Measurements from ENCODE around the gene PTPRD. TPM values are rescaled to one million over a fixed set of nuclear protein-coding genes. Genes with fewer than 3 reads are reported as not detected.

The PTPRD gene
- total and polyA plus RNA-seq, 5 donors from 2014 or later, result 0.47 TPM; not detected in 4

- no peak overlapping the region for H3K4me3 ChIP-seq (ENCODE audit: low read depth, low read length)
- H3K4me1 ChIP-seq (ENCODE audit: control insufficient read depth, insufficient read depth, low read length, poor library complexity, severe bottlenecking), result no peaks in the 10 kb centered on the region
- Mint-ChIP-seq H3K36me3 (no peaks in the 10 kb centered on the region), H3K27ac (no peak overlapping the region), H3K4me1 (no peaks in the 10 kb centered on the region), H3K4me3 (no peak overlapping the region), H3K9me3 (peaks cover 0 to 9% (median 3%) of the 10 kb centered on the region in 7 donors), H3K27me3 (no peaks in the 10 kb centered on the region)
- no peak for ATAC-seq (ENCODE audit: low read depth in 2 of 2)
- no peak overlapping the region for H3K27ac ChIP-seq (ENCODE audit: insufficient read depth, low read length, poor library complexity, severe bottlenecking)
- no peaks in the 10 kb centered on the region for H3K27me3 ChIP-seq (ENCODE audit: control insufficient read depth, insufficient read depth, low read length)
- H3K9me3 ChIP-seq (ENCODE audit: control insufficient read depth in 2 of 2, low read length in 2 of 2), result no peaks in the 10 kb centered on the region
- H3K36me3 ChIP-seq (ENCODE audit: control insufficient read depth, insufficient read depth, low read length), result no peaks in the 10 kb centered on the region
- DNase-seq, result no peak
These were observed 860.8 kb downstream of the PTPRD start for GRCh38 chr9:9751996-9752395.

DNA sequence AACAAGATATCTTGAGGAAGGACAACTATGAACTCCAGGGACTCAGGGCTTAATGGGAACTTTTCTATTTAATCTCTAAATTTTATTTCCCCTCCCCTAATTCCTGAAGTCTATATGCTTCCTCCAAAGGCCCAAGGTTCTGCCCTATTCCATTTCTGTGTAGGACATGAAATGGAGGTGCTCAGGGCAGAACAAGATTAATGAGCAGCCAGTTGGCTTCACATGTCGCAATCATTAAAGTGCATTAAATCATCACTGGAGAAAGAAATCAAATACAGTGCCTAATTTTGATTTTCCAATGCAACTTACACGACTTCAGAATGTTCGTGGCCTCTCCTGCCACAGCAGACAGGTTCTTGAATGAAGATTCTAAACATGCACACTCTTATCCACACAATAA lies 862.1 kb downstream of the PTPRD start:
- no peaks in the 10 kb centered on the region for H3K36me3 Mint-ChIP-seq
- H3K27ac Mint-ChIP-seq, result no peak overlapping the region
- no peak overlapping the region for H3K4me3 Mint-ChIP-seq
- no peaks in the 10 kb centered on the region for H3K4me1 Mint-ChIP-seq
- no peaks in the 10 kb centered on the region for H3K9me3 ChIP-seq (ENCODE audit: control insufficient read depth in 2 of 2, low read length in 2 of 2)
- ATAC-seq (ENCODE audit: low read depth in 2 of 2), result no peak
- no peaks in the 10 kb centered on the region for H3K36me3 ChIP-seq (ENCODE audit: control insufficient read depth, insufficient read depth, low read length)
- peaks cover 0 to 10% (median 3%) of the 10 kb centered on the region in 7 donors for H3K9me3 Mint-ChIP-seq
- DNase-seq, result no peak
- H3K27me3 Mint-ChIP-seq, result no peaks in the 10 kb centered on the region
- H3K27ac ChIP-seq (ENCODE audit: insufficient read depth, low read length, poor library complexity, severe bottlenecking), result no peak overlapping the region
- H3K27me3 ChIP-seq (ENCODE audit: control insufficient read depth, insufficient read depth, low read length), result no peaks in the 10 kb centered on the region
- H3K4me1 ChIP-seq (ENCODE audit: control insufficient read depth, insufficient read depth, low read length, poor library complexity, severe bottlenecking), result no peaks in the 10 kb centered on the region
- H3K4me3 ChIP-seq (ENCODE audit: low read depth, low read length), result no peak overlapping the region

DNA sequence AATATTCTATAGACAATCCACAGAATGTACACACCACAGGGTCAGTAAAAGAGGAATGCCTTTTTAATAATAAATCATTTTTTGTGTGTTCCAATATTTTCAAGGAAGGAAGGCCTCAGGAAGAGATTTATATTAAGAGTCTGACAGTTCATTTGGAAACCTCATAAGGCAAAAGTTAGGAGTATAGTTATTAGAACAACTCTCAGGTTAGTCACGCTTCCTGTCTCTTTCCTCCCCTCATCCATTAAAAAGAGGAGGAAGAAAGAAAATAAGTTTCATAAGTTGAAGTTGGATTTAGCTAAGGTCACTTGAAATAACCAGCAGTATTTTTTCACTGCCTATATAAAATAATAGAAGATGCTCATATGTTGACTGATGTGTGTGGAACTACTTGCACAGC lies 863.2 kb downstream of the PTPRD start:
- H3K36me3 Mint-ChIP-seq, result no peaks in the 10 kb centered on the region
- H3K4me3 Mint-ChIP-seq, result no peak overlapping the region
- no peaks in the 10 kb centered on the region for H3K4me1 Mint-ChIP-seq
- H3K4me1 ChIP-seq (ENCODE audit: control insufficient read depth, insufficient read depth, low read length, poor library complexity, severe bottlenecking), result no peaks in the 10 kb centered on the region
- H3K27me3 ChIP-seq (ENCODE audit: control insufficient read depth, insufficient read depth, low read length), result no peaks in the 10 kb centered on the region
- no peaks in the 10 kb centered on the region for H3K27me3 Mint-ChIP-seq
- no peak overlapping the region for H3K27ac Mint-ChIP-seq
- H3K9me3 ChIP-seq (ENCODE audit: control insufficient read depth in 2 of 2, low read length in 2 of 2), result no peaks in the 10 kb centered on the region
- no peaks in the 10 kb centered on the region for H3K36me3 ChIP-seq (ENCODE audit: control insufficient read depth, insufficient read depth, low read length)
- DNase-seq (no peak), ATAC-seq (ENCODE audit: low read depth in 2 of 2) (no peak)
- H3K9me3 Mint-ChIP-seq, result peaks cover 0 to 11% (median 3%) of the 10 kb centered on the region in 7 donors
- H3K4me3 ChIP-seq (ENCODE audit: low read depth, low read length), result no peak overlapping the region
- no peak overlapping the region for H3K27ac ChIP-seq (ENCODE audit: insufficient read depth, low read length, poor library complexity, severe bottlenecking)

GRCh38 chr9:9747787-9748186 lies 865.0 kb downstream of the PTPRD start:
- Histone ChIP-seq H3K27me3 (ENCODE audit: control insufficient read depth, insufficient read depth, low read length) (no peaks in the 10 kb centered on the region), H3K4me3 (ENCODE audit: low read depth, low read length) (no peak overlapping the region), H3K4me1 (ENCODE audit: control insufficient read depth, insufficient read depth, low read length, poor library complexity, severe bottlenecking) (no peaks in the 10 kb centered on the region), H3K27ac (ENCODE audit: insufficient read depth, low read length, poor library complexity, severe bottlenecking) (no peak overlapping the region), H3K9me3 (ENCODE audit: control insufficient read depth in 2 of 2, low read length in 2 of 2) (no peaks in the 10 kb centered on the region), H3K36me3 (ENCODE audit: control insufficient read depth, insufficient read depth, low read length) (no peaks in the 10 kb centered on the region)
- Mint-ChIP-seq H3K27ac (no peak overlapping the region), H3K36me3 (no peaks in the 10 kb centered on the region), H3K27me3 (no peaks in the 10 kb centered on the region), H3K9me3 (peaks cover 0 to 11% (median 4%) of the 10 kb centered on the region in 7 donors), H3K4me1 (no peaks in the 10 kb centered on the region), H3K4me3 (no peak overlapping the region)
- no peak for DNase-seq
- ATAC-seq (ENCODE audit: low read depth in 2 of 2), result no peak

DNA sequence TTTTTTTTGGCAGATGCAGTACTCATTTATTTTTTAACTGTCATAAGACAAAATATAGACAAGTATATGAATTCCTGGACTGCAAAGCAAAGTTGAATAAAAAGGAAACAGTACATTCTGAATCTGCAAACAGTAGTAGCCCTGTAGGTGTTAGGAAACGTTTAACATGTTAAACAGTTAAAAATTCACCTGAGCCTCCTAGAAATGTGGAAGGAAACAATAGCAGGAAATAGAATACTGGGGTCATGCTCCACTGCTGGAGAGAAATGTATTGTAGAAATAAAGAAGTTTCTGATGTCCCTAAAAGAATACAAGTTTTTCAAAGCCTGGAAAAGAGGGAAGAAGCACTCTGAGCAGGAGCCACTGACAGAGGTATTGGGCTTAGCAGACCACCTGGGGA lies 866.0 kb downstream of the PTPRD start:
- H3K9me3 Mint-ChIP-seq, result peaks cover 0 to 13% (median 3%) of the 10 kb centered on the region in 7 donors
- no peaks in the 10 kb centered on the region for H3K36me3 ChIP-seq (ENCODE audit: control insufficient read depth, insufficient read depth, low read length)
- no peak for ATAC-seq (ENCODE audit: low read depth in 2 of 2)

GRCh38 chr9:9743822-9744221 lies 869.0 kb downstream of the PTPRD start:
- Histone ChIP-seq H3K4me1 (ENCODE audit: control insufficient read depth, insufficient read depth, low read length, poor library complexity, severe bottlenecking) (no peaks in the 10 kb centered on the region), H3K9me3 (ENCODE audit: control insufficient read depth in 2 of 2, low read length in 2 of 2) (no peaks in the 10 kb centered on the region), H3K36me3 (ENCODE audit: control insufficient read depth, insufficient read depth, low read length) (no peaks in the 10 kb centered on the region), H3K27me3 (ENCODE audit: control insufficient read depth, insufficient read depth, low read length) (no peaks in the 10 kb centered on the region), H3K27ac (ENCODE audit: insufficient read depth, low read length, poor library complexity, severe bottlenecking) (no peak overlapping the region), H3K4me3 (ENCODE audit: low read depth, low read length) (no peak overlapping the region)
- no peaks in the 10 kb centered on the region for H3K27me3 Mint-ChIP-seq
- no peaks in the 10 kb centered on the region for H3K4me1 Mint-ChIP-seq
- peaks cover 1 to 24% (median 6%) of the 10 kb centered on the region in 7 donors for H3K9me3 Mint-ChIP-seq
- no peaks in the 10 kb centered on the region for H3K36me3 Mint-ChIP-seq
- ATAC-seq (ENCODE audit: low read depth in 2 of 2) (no peak), DNase-seq (no peak)
- H3K27ac Mint-ChIP-seq, result no peak overlapping the region
- H3K4me3 Mint-ChIP-seq, result no peak overlapping the region

More for the DNA sequence above, 866.0 kb downstream of the PTPRD start:
- no peaks in the 10 kb centered on the region for H3K4me1 ChIP-seq (ENCODE audit: control insufficient read depth, insufficient read depth, low read length, poor library complexity, severe bottlenecking)
- Mint-ChIP-seq H3K4me3 (no peak overlapping the region), H3K27ac (no peak overlapping the region), H3K36me3 (no peaks in the 10 kb centered on the region), H3K4me1 (no peaks in the 10 kb centered on the region), H3K27me3 (no peaks in the 10 kb centered on the region)
- DNase-seq, result no peak
- no peaks in the 10 kb centered on the region for H3K9me3 ChIP-seq (ENCODE audit: control insufficient read depth in 2 of 2, low read length in 2 of 2)
- no peak overlapping the region for H3K4me3 ChIP-seq (ENCODE audit: low read depth, low read length)
- no peaks in the 10 kb centered on the region for H3K27me3 ChIP-seq (ENCODE audit: control insufficient read depth, insufficient read depth, low read length)
- no peak overlapping the region for H3K27ac ChIP-seq (ENCODE audit: insufficient read depth, low read length, poor library complexity, severe bottlenecking)

DNA sequence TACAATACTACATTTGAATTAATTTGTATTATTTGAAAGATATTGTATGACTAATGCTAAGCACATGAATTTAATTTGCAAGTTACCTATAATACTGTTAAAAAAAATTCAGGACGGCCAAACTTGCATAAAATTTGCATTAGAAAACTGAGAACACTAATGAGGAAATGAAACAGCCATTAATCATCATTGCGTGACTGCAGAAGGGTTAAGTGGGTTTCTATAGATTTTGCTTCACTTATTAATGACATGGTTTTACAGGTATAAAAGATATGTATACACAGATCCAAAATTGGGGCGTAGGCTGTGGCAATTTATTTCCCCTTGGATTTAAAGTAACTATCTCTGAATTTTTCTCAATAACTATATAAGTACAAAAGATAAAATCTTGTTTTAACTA lies 882.6 kb downstream of the PTPRD start:
- Mint-ChIP-seq H3K27me3 (no peaks in the 10 kb centered on the region), H3K27ac (no peak overlapping the region), H3K36me3 (no peaks in the 10 kb centered on the region), H3K9me3 (peaks cover 0 to 10% (median 7%) of the 10 kb centered on the region in 7 donors), H3K4me3 (no peak overlapping the region), H3K4me1 (no peaks in the 10 kb centered on the region)
- Histone ChIP-seq H3K27me3 (ENCODE audit: control insufficient read depth, insufficient read depth, low read length) (no peaks in the 10 kb centered on the region), H3K36me3 (ENCODE audit: control insufficient read depth, insufficient read depth, low read length) (no peaks in the 10 kb centered on the region), H3K4me1 (ENCODE audit: control insufficient read depth, insufficient read depth, low read length, poor library complexity, severe bottlenecking) (no peaks in the 10 kb centered on the region), H3K9me3 (ENCODE audit: control insufficient read depth in 2 of 2, low read length in 2 of 2) (peaks cover 0 to 6% of the 10 kb centered on the region in 2 experiments), H3K4me3 (ENCODE audit: low read depth, low read length) (no peak overlapping the region), H3K27ac (ENCODE audit: insufficient read depth, low read length, poor library complexity, severe bottlenecking) (no peak overlapping the region)
- no peak for ATAC-seq (ENCODE audit: low read depth in 2 of 2)
- no peak for DNase-seq

DNA sequence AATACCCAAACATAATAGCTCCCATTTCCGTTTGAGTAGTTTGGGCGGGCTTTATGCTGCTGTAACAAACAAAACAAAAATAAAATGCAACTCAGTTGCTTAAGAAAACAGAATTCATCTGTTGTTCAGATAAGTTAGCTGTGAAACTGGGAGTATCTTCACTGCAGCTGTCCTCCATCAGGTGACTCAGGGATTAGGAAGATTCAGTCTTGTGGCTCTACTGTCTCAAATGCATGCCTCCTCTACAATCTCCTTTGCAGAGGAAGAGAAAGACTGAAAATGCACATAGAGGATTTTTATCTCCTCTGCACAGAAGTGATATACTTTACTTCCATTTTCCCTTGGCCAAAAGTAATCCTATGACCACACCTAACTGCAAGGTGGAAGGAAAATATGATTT lies 883.7 kb downstream of the PTPRD start:
- no peaks in the 10 kb centered on the region for H3K36me3 ChIP-seq (ENCODE audit: control insufficient read depth, insufficient read depth, low read length)
- H3K27ac ChIP-seq (ENCODE audit: insufficient read depth, low read length, poor library complexity, severe bottlenecking), result no peak overlapping the region
- DNase-seq (no peak), ATAC-seq (ENCODE audit: low read depth in 2 of 2) (no peak)
- no peaks in the 10 kb centered on the region for H3K27me3 ChIP-seq (ENCODE audit: control insufficient read depth, insufficient read depth, low read length)
- H3K4me1 Mint-ChIP-seq, result no peaks in the 10 kb centered on the region
- no peaks in the 10 kb centered on the region for H3K36me3 Mint-ChIP-seq
- H3K4me3 Mint-ChIP-seq, result no peak overlapping the region
- H3K9me3 ChIP-seq (ENCODE audit: control insufficient read depth in 2 of 2, low read length in 2 of 2), result peaks cover 0 to 6% of the 10 kb centered on the region in 2 experiments
- peaks cover 0 to 10% (median 8%) of the 10 kb centered on the region in 7 donors for H3K9me3 Mint-ChIP-seq
- H3K27ac Mint-ChIP-seq, result no peak overlapping the region
- no peak overlapping the region for H3K4me3 ChIP-seq (ENCODE audit: low read depth, low read length)
- H3K4me1 ChIP-seq (ENCODE audit: control insufficient read depth, insufficient read depth, low read length, poor library complexity, severe bottlenecking), result no peaks in the 10 kb centered on the region
- no peaks in the 10 kb centered on the region for H3K27me3 Mint-ChIP-seq
